ENCODE measurements around the gene SSTR3.

- no peak for TF ChIP-seq CTCF (IDR thresholded peaks at IDR 0.05)
- TF ChIP-seq EP300 (IDR thresholded peaks at IDR 0.05) = no peak
- TF ChIP-seq POLR2A (IDR thresholded peaks at IDR 0.05) = no peak
- no peak for TF ChIP-seq POLR2AphosphoS5 (IDR thresholded peaks at IDR 0.05)
These were observed 42.9 kb downstream of the SSTR3 start for GRCh38 chr22:37169406-37169805.

Measured in sigmoid colon (tissue), 4 donors.